K562 (cell line): ENCODE data around the gene LYSMD4. TPM values are rescaled to one million over a fixed set of nuclear protein-coding genes. Genes with fewer than 3 reads are reported as not detected.

ENCODE experiments used
- ATAC-seq: fragments of 200-7000 bp; cut with Tn5 transposase; 3 replicates; pipeline ENCODE4 v1.9.1; 2020; ENCODE audit warnings: moderate library complexity
- BruUV-seq: library from RNA; stranded (reverse); fragments of 400-500 nt; replicated peaks from 2 replicates; lab custom pipeline; 2021; lab: Mats Ljungman, UMichigan
- CTCF ChIA-PET: fragments of 300-600 bp; formaldehyde crosslinking; extraction: SDS; loops from one replicate; lab custom pipeline; 2021; ENCODE audit warnings: low intra/inter-chr PET ratio; lab: Yijun Ruan, JAX
- POLR2A ChIA-PET: fragments of 300-600, 350-650 bp; sonication (Branson Sonifier 250); formaldehyde crosslinking; extraction: SDS; loops from one replicate; lab custom pipeline; 2021; ENCODE audit warnings: antibody characterized with exemption, inconsistent platforms; lab: Yijun Ruan, JAX
- DNase-seq, 4 experiments: peaks; one replicate each; pipeline versions ENCODE4 v3.0.0 to v3.0.0-alpha.2; 2011 to 2018; ENCODE audit warnings: low spot score in 3 of 4, mixed read lengths in 3 of 4; ENCODE audit errors: extremely low read depth in 1 of 4
- FAIRE-seq: peaks from 2 replicates; lab custom pipeline; 2011; peaks lifted over from hg19 to GRCh38; lab: Jason Lieb, UNC
- H2AFZ ChIP-seq: 2 replicates; pipeline ENCODE4 v1.6.0; 2011; ENCODE audit warnings: low read depth, low read length, control low read depth, inconsistent platforms
- H3K27ac ChIP-seq: fragments of 200-600 bp; 3 replicates; pipeline ENCODE4 v1.8.0; 2011; ENCODE audit warnings: low read depth, mild to moderate bottlenecking, control low read depth, inconsistent platforms, low read length, moderate library complexity, mixed read lengths; ENCODE audit errors: extremely low read depth
- H3K27me3 ChIP-seq, 2 experiments: fragments of 300-600 bp in 1 of 2; 2 replicates in 1 of 2; 3 replicates in 1 of 2; pipeline versions ENCODE4 v1.6.0 to v1.8.0; 2011; ENCODE audit warnings: inconsistent platforms in 2 of 2, low read length in 2 of 2, mild to moderate bottlenecking in 1 of 2, mixed read lengths in 1 of 2, moderate library complexity in 1 of 2; ENCODE audit not compliant: control insufficient read depth in 2 of 2, insufficient read depth in 2 of 2
- H3K36me3 ChIP-seq: fragments of 300-600 bp; 3 replicates; pipeline ENCODE4 v1.8.0; 2011; ENCODE audit warnings: mild to moderate bottlenecking, low read length, inconsistent platforms; ENCODE audit not compliant: control insufficient read depth, insufficient read depth
- H3K4me1 ChIP-seq, 2 experiments: fragments of 200-600 bp in 1 of 2; replicated peaks in 1 of 2; 2 replicates in 1 of 2; 3 replicates in 1 of 2; pipeline versions ENCODE4 v1.5.1 to v1.8.0; 2011; ENCODE audit warnings: inconsistent platforms in 2 of 2, low read length in 2 of 2, mild to moderate bottlenecking in 1 of 2, mixed read lengths in 1 of 2, moderate library complexity in 1 of 2; ENCODE audit not compliant: control insufficient read depth in 2 of 2, insufficient read depth in 2 of 2
- H3K4me2 ChIP-seq: 2 replicates; pipeline ENCODE4 v1.6.1; 2011; ENCODE audit warnings: low read length, control low read depth, inconsistent platforms, mixed read lengths; ENCODE audit not compliant: insufficient read depth
- H3K4me3 ChIP-seq: fragments of 200-600 bp; sonication (generic), shearing (Covaris generic); 2 replicates; pipeline ENCODE4 v1.5.1; 2016; ENCODE audit warnings: control low read depth, inconsistent platforms
- H3K79me2 ChIP-seq: fragments of 200-600 bp; 3 replicates; pipeline ENCODE4 v1.8.0; 2011; ENCODE audit warnings: low read length, inconsistent platforms; ENCODE audit not compliant: control insufficient read depth, insufficient read depth
- H3K9ac ChIP-seq, 2 experiments: 2 replicates each; pipeline versions ENCODE4 v1.6.0 to v1.6.1; 2011; ENCODE audit warnings: low read depth in 2 of 2, low read length in 2 of 2, control low read depth in 1 of 2, inconsistent platforms in 1 of 2, mild to moderate bottlenecking in 1 of 2, mixed read lengths in 1 of 2; ENCODE audit not compliant: insufficient read depth in 1 of 2
- H3K9me1 ChIP-seq: one replicate; pipeline ENCODE4 v1.6.0; 2011; ENCODE audit warnings: inconsistent platforms, mild to moderate bottlenecking, low read length, moderate library complexity; ENCODE audit not compliant: control insufficient read depth, insufficient read depth
- H3K9me3 ChIP-seq: replicated peaks from 2 replicates; pipeline ENCODE4 v1.5.1; 2011; ENCODE audit warnings: low read depth, low read length, inconsistent platforms; ENCODE audit not compliant: control insufficient read depth, insufficient read depth
- H4K20me1 ChIP-seq: replicated peaks from 2 replicates; pipeline ENCODE4 v1.6.1; 2011; ENCODE audit warnings: low read length, inconsistent platforms, mixed read lengths; ENCODE audit not compliant: control insufficient read depth, insufficient read depth
- ARID1B ChIP-seq: fragments of 450-650 bp; IDR thresholded peaks from 2 replicates; pipeline ENCODE4 v1.6.1; 2016; ENCODE audit warnings: antibody characterized with exemption, mild to moderate bottlenecking, inconsistent platforms
- BCOR ChIP-seq: fragments of 450-650 bp; IDR thresholded peaks from 2 replicates; pipeline ENCODE4 v1.6.1; 2016
- CBFA2T2 ChIP-seq: fragments of 450-650 bp; conservative IDR thresholded peaks from 2 replicates; pipeline ENCODE4 v1.6.1; 2017; ENCODE audit warnings: mild to moderate bottlenecking
- CBFA2T3 ChIP-seq: fragments of 450-650 bp; IDR thresholded peaks from 2 replicates; pipeline ENCODE4 v1.6.1; 2017
- CLOCK ChIP-seq: fragments of 250-450 bp; sonication (Bioruptor Pico); IDR thresholded peaks from 2 replicates; pipeline ENCODE4 v1.4.0; 2020; ENCODE audit warnings: mild to moderate bottlenecking, moderate library complexity, borderline replicate concordance
- ETS1 ChIP-seq: conservative IDR thresholded peaks from 2 replicates; pipeline ENCODE4 v1.6.1; 2011; ENCODE audit warnings: low read depth, mild to moderate bottlenecking, low read length; ENCODE audit not compliant: control insufficient read depth
- ID3 ChIP-seq, 2 experiments: fragments of 250-450 bp in 1 of 2; fragments of 450-650 bp in 1 of 2; sonication (Bioruptor Pico) in 1 of 2; IDR thresholded peaks; 2 replicates each; pipeline versions ENCODE4 v1.6.1 to v1.8.0; 2016 to 2021; ENCODE audit warnings: mild to moderate bottlenecking in 2 of 2, moderate library complexity in 2 of 2, missing compliant biosample characterization in 1 of 2, missing genetic modification characterization in 1 of 2
- KAT8 ChIP-seq: fragments of 450-650 bp; IDR thresholded peaks from 2 replicates; pipeline ENCODE4 v1.6.1; 2016; ENCODE audit warnings: low read depth, mild to moderate bottlenecking
- LCOR ChIP-seq: sonication (generic); formaldehyde crosslinking; IDR thresholded peaks from 2 replicates; pipeline ENCODE4 v1.8.0; 2022; ENCODE audit warnings: mild to moderate bottlenecking, missing genetic modification reagents
- NCOR1 ChIP-seq: fragments of 450-650 bp; IDR thresholded peaks from 2 replicates; pipeline ENCODE4 v1.6.1; 2016; ENCODE audit warnings: mild to moderate bottlenecking, moderate library complexity
- TAL1 ChIP-seq: fragments of 450-650 bp; IDR thresholded peaks from 2 replicates; pipeline ENCODE4 v1.6.1; 2016; ENCODE audit warnings: mild to moderate bottlenecking
- TCF3 ChIP-seq: sonication (generic); formaldehyde crosslinking; IDR thresholded peaks from 2 replicates; pipeline ENCODE4 v1.4.0; 2020; ENCODE audit warnings: mild to moderate bottlenecking, missing genetic modification reagents
- TEAD4 ChIP-seq, 2 experiments: sonication (generic) in 1 of 2; formaldehyde crosslinking in 1 of 2; IDR thresholded peaks; 2 replicates each; pipeline versions ENCODE4 v1.6.1 to v1.8.0; 2012 to 2022; ENCODE audit warnings: borderline replicate concordance in 1 of 2, inconsistent platforms in 1 of 2, low read length in 1 of 2, mild to moderate bottlenecking in 1 of 2, missing genetic modification reagents in 1 of 2
- ZNF263 ChIP-seq: sonication (generic); formaldehyde crosslinking; IDR thresholded peaks from 2 replicates; pipeline ENCODE4 v1.8.0; 2022; ENCODE audit warnings: mild to moderate bottlenecking, missing genetic modification reagents, borderline replicate concordance
- ZNF764 ChIP-seq: fragments of 250-450 bp; sonication (Bioruptor Pico); IDR thresholded peaks from 2 replicates; pipeline ENCODE4 v1.4.0; 2020; ENCODE audit warnings: low read depth, mild to moderate bottlenecking, moderate library complexity
- WGBS: fragments of 100-300 bp; shearing (Covaris generic); methylation state at CpG from one replicate; pipeline ENCODE4 v1.1.6; 2016; ENCODE audit warnings: low coverage, mixed read lengths; ENCODE audit not compliant: insufficient coverage; ENCODE audit errors: missing lambda C conversion rate; 5-methylcytosine and 5-hydroxymethylcytosine counted together
- in situ Hi-C: fragments of 300-500 bp; cut with MboI; formaldehyde crosslinking; loops from 4 replicates; pipeline ENCODE4 v1.15.0; 2018; ENCODE audit warnings: inconsistent platforms, mixed read lengths
- intact Hi-C: fragments of 100-400 bp; cut with micrococcal nuclease; formaldehyde crosslinking; loops from 2 replicates; pipeline ENCODE4 v1.14.2; 2022
- polyA plus RNA-seq, 8 experiments: library from polyadenylated mRNA; depleted of rRNA in 4 of 8; stranded (reverse) in 5 of 8; unstranded in 3 of 8; fragments of >200 nt; fragmentation: Nextera tagmentation in 2 of 8; fragmentation: Illumina TruSeq in 1 of 8; extraction: Ambion mirVana in 2 of 8; extraction: Trizol in 1 of 8; gene quantifications; 2 replicates each; pipeline versions ENCODE4 v1.2.1 to v1.2.3, GENCODE V29; 2011 to 2014; ENCODE audit warnings: inconsistent platforms in 1 of 8, missing spikeins in 1 of 8
- total RNA-seq, 7 experiments: library from RNA; depleted of rRNA in 6 of 7; stranded (reverse); fragments of >200 nt in 6 of 7; fragmentation: Illumina TruSeq in 2 of 7; extraction: Trizol in 2 of 7; gene quantifications; 2 replicates each; pipeline versions ENCODE4 v1.2.1 to v1.2.3, GENCODE V29; 2011 to 2021; ENCODE audit warnings: low replicate concordance in 1 of 7

Gene LYSMD4
- total and polyA plus RNA-seq, 9 of the 15 experiments (the other 6 are each of a cell fraction or from before 2014, with no cell fraction given), result 0.46 to 3.1 (median 2.0) TPM

GRCh38 chr15:99738021-99738847 is 5.0 kb upstream of the LYSMD4 start:
- CTCF ChIA-PET, result no interaction called here
- in situ Hi-C loops, result loop anchor here (25.0 kb wide), 1 partner anchor 451 kb away; no protein-coding TSS in a partner anchor

More at GRCh38 chr15:99738021-99738847, 5.0 kb upstream of the LYSMD4 start:
- Histone ChIP-seq H3K4me1 (peaks cover 5 to 6% of the 10 kb centered on the region in 2 experiments; a peak in 3 of 5 replicates), H3K4me3 (no peak overlapping the region), H3K9ac (no peak overlapping the region), H2AFZ (peak overlapping the region; percentile 63; the same call in 1 of the 2 replicates), H3K27ac (no peak overlapping the region), H3K27me3 (no peaks in the 10 kb centered on the region), H3K9me1 (no peaks in the 10 kb centered on the region), H4K20me1 (no peaks in the 10 kb centered on the region), H3K79me2 (no peaks in the 10 kb centered on the region), H3K36me3 (no peaks in the 10 kb centered on the region), H3K4me2 (peak overlapping the region; percentile 32; the same call in 1 of the 2 replicates), H3K9me3 (no peaks in the 10 kb centered on the region)
- 7% methylated on average over 7 of the region's 7 CpGs for WGBS
- TF ChIP-seq ZNF263 (no peak), TCF3 (peak; percentile 53), CBFA2T3 (peak; percentile 79), LCOR (CRISPR knock-in tag) (no peak), CBFA2T2 (peak; percentile 63), CLOCK (CRISPR knock-in tag) (no peak), NCOR1 (peak; percentile 60; the same call in 1 of the 2 replicates), ID3 (CRISPR knock-in tag; IDR thresholded peaks at IDR 0.05) (no peak), ID3 (tag; IDR thresholded peaks at IDR 0.05) (no peak), ARID1B (peak; percentile 57), TEAD4 (IDR thresholded peaks at IDR 0.05; ENCODE audit: low read length) (0 out of 2 replicates have a peak, but pooled peaks have one; percentile 38), TEAD4 (CRISPR knock-in tag; IDR thresholded peaks at IDR 0.05; ENCODE audit: borderline replicate concordance) (no peak), ETS1 (no peak), KAT8 (no peak), TAL1 (peak; percentile 63; the same call in 1 of the 2 replicates), ZNF764 (CRISPR knock-in tag) (no peak), BCOR (0 out of 2 replicates have a peak, but pooled peaks have one; percentile 10)
- no peak for FAIRE-seq
- intact Hi-C loops, result no loop called here
- DNase-seq, result peak in 1 of 4 experiments; percentile 45
- POLR2A ChIA-PET, result no interaction called here
- ATAC-seq, result peak; percentile 53; the same call in 2 of the 3 replicates
- BruUV-seq, result no TSS peak
